K562 (cell line): ENCODE data around the gene COL11A2. TPM values are rescaled to one million over a fixed set of nuclear protein-coding genes. Genes with fewer than 3 reads are reported as not detected.

Experiments used
- CREM ChIP-seq: IDR thresholded peaks from 2 replicates; pipeline ENCODE4 v1.6.1; 2014; ENCODE audit warnings: antibody characterized with exemption, low read depth
- DNMT1 ChIP-seq: fragments of 450-650 bp; IDR thresholded peaks from 2 replicates; pipeline ENCODE4 v1.6.1; 2016; ENCODE audit warnings: antibody characterized with exemption, mild to moderate bottlenecking
- FOXK1 ChIP-seq: sonication (generic); formaldehyde crosslinking; IDR thresholded peaks from 2 replicates; pipeline ENCODE4 v1.8.0; 2022; ENCODE audit warnings: missing genetic modification reagents, mild to moderate bottlenecking, borderline replicate concordance
- GTF2E2 ChIP-seq: fragments of 200-800 bp; sonication (Bioruptor generic); IDR thresholded peaks from 2 replicates; pipeline ENCODE4 v1.6.1; 2016; ENCODE audit warnings: missing genetic modification characterization, missing compliant biosample characterization
- KLF13 ChIP-seq: fragments of 450-650 bp; IDR thresholded peaks from 2 replicates; pipeline ENCODE4 v1.6.1; 2016; ENCODE audit warnings: missing genetic modification characterization, low read depth, mild to moderate bottlenecking, missing compliant biosample characterization, moderate library complexity, borderline replicate concordance
- NFE2L1 ChIP-seq: fragments of 450-650 bp; IDR thresholded peaks from 2 replicates; pipeline ENCODE4 v1.6.1; 2016; ENCODE audit warnings: missing genetic modification characterization, low read depth, mild to moderate bottlenecking, missing compliant biosample characterization, moderate library complexity, borderline replicate concordance
- RFX1 ChIP-seq: fragments of 450-650 bp; IDR thresholded peaks from 2 replicates; pipeline ENCODE4 v1.6.1; 2016; ENCODE audit warnings: mild to moderate bottlenecking, moderate library complexity
- SUPT5H ChIP-seq: fragments of 450-650 bp; IDR thresholded peaks from 2 replicates; pipeline ENCODE4 v1.6.1; 2016
- TCF15 ChIP-seq: fragments of 250-450 bp; sonication (Bioruptor Pico); IDR thresholded peaks from 2 replicates; pipeline ENCODE4 v1.8.0; 2022; ENCODE audit warnings: moderate library complexity, mild to moderate bottlenecking, inconsistent platforms
- ZBTB40 ChIP-seq, 2 experiments: fragments of 450-650 bp in 1 of 2; sonication (generic) in 1 of 2; formaldehyde crosslinking in 1 of 2; IDR thresholded peaks; 2 replicates each; pipeline versions ENCODE4 v1.7.1 to v1.9.0; 2016 to 2022; ENCODE audit warnings: inconsistent platforms in 1 of 2, mild to moderate bottlenecking in 1 of 2, missing genetic modification reagents in 1 of 2
- ZFP91 ChIP-seq: sonication (generic); formaldehyde crosslinking; IDR thresholded peaks from 2 replicates; pipeline ENCODE4 v1.8.0; 2022; ENCODE audit warnings: mild to moderate bottlenecking, missing genetic modification reagents
- ZNF224 ChIP-seq: sonication (generic); formaldehyde crosslinking; IDR thresholded peaks from 2 replicates; pipeline ENCODE4 v1.8.0; 2022; ENCODE audit warnings: mild to moderate bottlenecking, missing genetic modification reagents
- ZNF561 ChIP-seq: fragments of 450-650 bp; formaldehyde crosslinking; conservative IDR thresholded peaks from 2 replicates; pipeline ENCODE4 v1.4.0; 2020; ENCODE audit warnings: mild to moderate bottlenecking, moderate library complexity
- polyA plus RNA-seq, 8 experiments: library from polyadenylated mRNA; depleted of rRNA in 4 of 8; stranded (reverse) in 5 of 8; unstranded in 3 of 8; fragments of >200 nt; fragmentation: Nextera tagmentation in 2 of 8; fragmentation: Illumina TruSeq in 1 of 8; extraction: Ambion mirVana in 2 of 8; extraction: Trizol in 1 of 8; gene quantifications; 2 replicates each; pipeline versions ENCODE4 v1.2.1 to v1.2.3, GENCODE V29; 2011 to 2014; ENCODE audit warnings: inconsistent platforms in 1 of 8, missing spikeins in 1 of 8
- total RNA-seq, 7 experiments: library from RNA; depleted of rRNA in 6 of 7; stranded (reverse); fragments of >200 nt in 6 of 7; fragmentation: Illumina TruSeq in 2 of 7; extraction: Trizol in 2 of 7; gene quantifications; 2 replicates each; pipeline versions ENCODE4 v1.2.1 to v1.2.3, GENCODE V29; 2011 to 2021; ENCODE audit warnings: low replicate concordance in 1 of 7
- TF ChIP-seq, protein P1 (sequence below), 2 experiments: fragments of 450-650 bp; IDR thresholded peaks; 2 replicates each; pipeline ENCODE4 v1.6.1; 2016
- TF ChIP-seq, protein P2 (sequence below): fragments of 250-450 bp; sonication (Bioruptor Pico); IDR thresholded peaks from 2 replicates; pipeline ENCODE4 v1.9.0; 2021; ENCODE audit warnings: mild to moderate bottlenecking

Gene COL11A2
- total and polyA plus RNA-seq, 9 of the 15 experiments (the other 6 are each of a cell fraction or from before 2014, with no cell fraction given), result 0.04 to 0.35 (median 0.09) TPM; not detected in 1

GRCh38 chr6:33207552-33208090 is 15.4 kb upstream of the COL11A2 start (continued):
- TF ChIP-seq, protein P1, sequence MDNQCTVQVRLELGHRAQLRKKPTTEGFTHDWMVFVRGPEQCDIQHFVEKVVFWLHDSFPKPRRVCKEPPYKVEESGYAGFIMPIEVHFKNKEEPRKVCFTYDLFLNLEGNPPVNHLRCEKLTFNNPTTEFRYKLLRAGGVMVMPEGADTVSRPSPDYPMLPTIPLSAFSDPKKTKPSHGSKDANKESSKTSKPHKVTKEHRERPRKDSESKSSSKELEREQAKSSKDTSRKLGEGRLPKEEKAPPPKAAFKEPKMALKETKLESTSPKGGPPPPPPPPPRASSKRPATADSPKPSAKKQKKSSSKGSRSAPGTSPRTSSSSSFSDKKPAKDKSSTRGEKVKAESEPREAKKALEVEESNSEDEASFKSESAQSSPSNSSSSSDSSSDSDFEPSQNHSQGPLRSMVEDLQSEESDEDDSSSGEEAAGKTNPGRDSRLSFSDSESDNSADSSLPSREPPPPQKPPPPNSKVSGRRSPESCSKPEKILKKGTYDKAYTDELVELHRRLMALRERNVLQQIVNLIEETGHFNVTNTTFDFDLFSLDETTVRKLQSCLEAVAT (IDR thresholded peaks at IDR 0.05), result peak in 1 of 2 experiments; percentile 36; a peak in 1 of 4 replicates
- TF ChIP-seq DNMT1, result no peak
- TF ChIP-seq CREM, result no peak
- TF ChIP-seq GTF2E2 (tag), result no peak
- TF ChIP-seq, protein P2, sequence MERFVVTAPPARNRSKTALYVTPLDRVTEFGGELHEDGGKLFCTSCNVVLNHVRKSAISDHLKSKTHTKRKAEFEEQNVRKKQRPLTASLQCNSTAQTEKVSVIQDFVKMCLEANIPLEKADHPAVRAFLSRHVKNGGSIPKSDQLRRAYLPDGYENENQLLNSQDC, result no peak
- TF ChIP-seq RFX1, result no peak
- no peak for TF ChIP-seq KLF13 (tag)
- TF ChIP-seq TCF15 (CRISPR knock-in tag), result no peak
- TF ChIP-seq NFE2L1 (tag), result no peak
- TF ChIP-seq ZNF224 (CRISPR knock-in tag), result 0 out of 2 replicates have a peak, but pooled peaks have one; percentile 44
- TF ChIP-seq ZBTB40 (IDR thresholded peaks at IDR 0.05), result no peak
- TF ChIP-seq ZBTB40 (CRISPR knock-in tag; IDR thresholded peaks at IDR 0.05), result no peak
- no peak for TF ChIP-seq ZFP91
- TF ChIP-seq FOXK1, result 0 out of 2 replicates have a peak, but pooled peaks have one; percentile 54
- no peak for TF ChIP-seq ZNF561 (CRISPR knock-in tag)
- TF ChIP-seq SUPT5H, result no peak
